Esophagus muscularis mucosa (tissue), 4 donors: ENCODE data around the gene COL25A1. TPM values are rescaled to one million over a fixed set of nuclear protein-coding genes. Genes with fewer than 3 reads are reported as not detected.

Experiments
- DNase-seq: peaks from one replicate; pipeline ENCODE4 v3.0.0-alpha.2; 2017; ENCODE audit errors: extremely low spot score
- H3K27ac ChIP-seq, 4 donors: fragments of 200-600 bp; sonication (generic); replicated peaks in 1 of 4; 1 replicate in 3 of 4; 2 replicates in 1 of 4; pipeline ENCODE4 v1.5.1; 2016 to 2019; ENCODE audit warnings: mild to moderate bottlenecking in 1 of 4
- H3K27me3 ChIP-seq, 4 donors: fragments of 200-600 bp; sonication (generic); one replicate each; pipeline versions ENCODE4 v1.5.1 to v1.6.0; 2016 to 2019
- H3K36me3 ChIP-seq, 4 donors: fragments of 200-600 bp; sonication (generic); one replicate each; pipeline ENCODE4 v1.5.1; 2016 to 2019
- H3K4me1 ChIP-seq, 4 donors: fragments of 200-600 bp; sonication (generic); one replicate each; pipeline ENCODE4 v1.5.1; 2016 to 2019
- H3K4me3 ChIP-seq, 4 donors: fragments of 200-600 bp; sonication (generic); 1 replicate in 2 of 4; 2 replicates in 2 of 4; pipeline ENCODE4 v1.5.1; 2016 to 2019; ENCODE audit warnings: mild to moderate bottlenecking in 4 of 4, moderate library complexity in 1 of 4
- H3K9me3 ChIP-seq, 4 donors: fragments of 200-600 bp; sonication (generic); 1 replicate in 3 of 4; 2 replicates in 1 of 4; pipeline ENCODE4 v1.5.1; 2016 to 2019
- CTCF ChIP-seq, 3 experiments: fragments of 200-600 bp in 2 of 3; fragments of 450-650 bp in 1 of 3; sonication (generic) in 2 of 3; IDR thresholded peaks; one replicate each; pipeline ENCODE4 v1.5.1; 2017 to 2019; ENCODE audit warnings: antibody characterized with exemption in 3 of 3, mild to moderate bottlenecking in 2 of 3, moderate library complexity in 1 of 3
- EP300 ChIP-seq: sonication (generic); formaldehyde crosslinking; IDR thresholded peaks from one replicate; pipeline ENCODE4 v1.6.1; 2017; ENCODE audit warnings: antibody characterized with exemption
- POLR2A ChIP-seq: fragments of 450-650 bp; IDR thresholded peaks from one replicate; pipeline ENCODE4 v1.6.1; 2017; ENCODE audit warnings: antibody characterized with exemption, moderate library complexity, mild to moderate bottlenecking, low read depth
- POLR2AphosphoS5 ChIP-seq, 2 donors: sonication (generic); formaldehyde crosslinking; IDR thresholded peaks; one replicate each; pipeline ENCODE4 v1.6.1; 2017; ENCODE audit warnings: antibody characterized with exemption in 2 of 2
- WGBS: methylation state at CpG from one replicate; pipeline ENCODE4 v1.1.5; 2018; 5-methylcytosine and 5-hydroxymethylcytosine counted together
- intact Hi-C: fragments of 100-400 bp; cut with DNase I; formaldehyde crosslinking; loops from one replicate; pipeline ENCODE4 v1.15.1; 2023
- total RNA-seq, 4 donors: library from RNA; depleted of rRNA; stranded (reverse); fragments of >200 nt; gene quantifications; one replicate each; pipeline versions ENCODE4 v1.1.0 to v1.2.1, GENCODE V29; 2016

Gene COL25A1
- total RNA-seq, 4 donors from 2014 or later: 1.0 to 3.7 (median 2.0) TPM

- WGBS: 88% methylated on average over 4 of the region's 4 CpGs
- TF ChIP-seq POLR2AphosphoS5 (IDR thresholded peaks at IDR 0.05): no peak
- TF ChIP-seq POLR2A: no peak
- no peak for TF ChIP-seq CTCF (IDR thresholded peaks at IDR 0.05)
- TF ChIP-seq EP300: no peak
These were observed 54.0 kb downstream of the COL25A1 start for GRCh38 chr4:109248322-109248900.

GRCh38 chr4:109243871-109244270, 58.6 kb downstream of the COL25A1 start:
- H3K27me3 ChIP-seq: no peaks in the 10 kb centered on the region
- no peak for DNase-seq

More at GRCh38 chr4:109248322-109248900, 54.0 kb downstream of the COL25A1 start:
- no peaks in the 10 kb centered on the region for H3K9me3 ChIP-seq
- no peak for DNase-seq
- no peaks in the 10 kb centered on the region for H3K4me1 ChIP-seq
- H3K4me3 ChIP-seq: no peak overlapping the region
- H3K27ac ChIP-seq: no peak overlapping the region
- intact Hi-C loops: no loop called here
- no peaks in the 10 kb centered on the region for H3K27me3 ChIP-seq
- no peaks in the 10 kb centered on the region for H3K36me3 ChIP-seq

GRCh38 chr4:109238746-109239145, 63.7 kb downstream of the COL25A1 start:
- H3K27me3 ChIP-seq: no peaks in the 10 kb centered on the region
- H3K9me3 ChIP-seq: peaks cover 0 to 8% (median 0%) of the 10 kb centered on the region in 4 donors
- DNase-seq: no peak
- TF ChIP-seq EP300 (no peak), POLR2A (no peak), POLR2AphosphoS5 (IDR thresholded peaks at IDR 0.05) (no peak), CTCF (IDR thresholded peaks at IDR 0.05) (no peak)
- no peaks in the 10 kb centered on the region for H3K36me3 ChIP-seq
- no peaks in the 10 kb centered on the region for H3K4me1 ChIP-seq
- 92% methylated on average over 2 of the region's 2 CpGs for WGBS
- H3K27ac ChIP-seq: no peak overlapping the region
- intact Hi-C loops: no loop called here
- no peak overlapping the region for H3K4me3 ChIP-seq

More at GRCh38 chr4:109243871-109244270, 58.6 kb downstream of the COL25A1 start:
- Histone ChIP-seq H3K4me1 (no peaks in the 10 kb centered on the region), H3K36me3 (no peaks in the 10 kb centered on the region), H3K4me3 (no peak overlapping the region), H3K27ac (no peak overlapping the region), H3K9me3 (no peaks in the 10 kb centered on the region)
- intact Hi-C loops: no loop called here
- WGBS: 82% methylated on average over 3 of the region's 3 CpGs
- TF ChIP-seq CTCF (IDR thresholded peaks at IDR 0.05) (no peak), POLR2A (no peak), EP300 (no peak), POLR2AphosphoS5 (IDR thresholded peaks at IDR 0.05) (no peak)

GRCh38 chr4:109235683-109236082, 66.8 kb downstream of the COL25A1 start:
- no peak for TF ChIP-seq POLR2A
- no peak for TF ChIP-seq EP300
- no peak for TF ChIP-seq CTCF (IDR thresholded peaks at IDR 0.05)
- TF ChIP-seq POLR2AphosphoS5 (IDR thresholded peaks at IDR 0.05): no peak
- Histone ChIP-seq H3K4me3 (no peak overlapping the region), H3K36me3 (no peaks in the 10 kb centered on the region), H3K27me3 (no peaks in the 10 kb centered on the region), H3K27ac (no peak overlapping the region), H3K4me1 (no peaks in the 10 kb centered on the region), H3K9me3 (peaks cover 0 to 8% (median 0%) of the 10 kb centered on the region in 4 donors)
- 97% methylated on average over 1 of the region's 1 CpG for WGBS
- intact Hi-C loops: no loop called here
- DNase-seq: no peak

- TF ChIP-seq POLR2A: no peak
- no peak for TF ChIP-seq POLR2AphosphoS5 (IDR thresholded peaks at IDR 0.05)
- TF ChIP-seq EP300: no peak
- TF ChIP-seq CTCF (IDR thresholded peaks at IDR 0.05): no peak
- Histone ChIP-seq H3K4me3 (no peak overlapping the region), H3K27ac (no peak overlapping the region), H3K27me3 (no peaks in the 10 kb centered on the region), H3K9me3 (peaks cover 0 to 8% (median 0%) of the 10 kb centered on the region in 4 donors), H3K36me3 (no peaks in the 10 kb centered on the region), H3K4me1 (no peaks in the 10 kb centered on the region)
- intact Hi-C loops: no loop called here
- WGBS: 85% methylated on average over 2 of the region's 2 CpGs
- no peak for DNase-seq
These were observed 67.9 kb downstream of the COL25A1 start for GRCh38 chr4:109234596-109234995.
